Endothelial cell of umbilical vein (primary cell): ENCODE measurements around the gene CUL7. TPM values are rescaled to one million over a fixed set of nuclear protein-coding genes. Genes with fewer than 3 reads are reported as not detected.

Experiments used
- BruUV-seq: library from RNA; stranded (reverse); fragments of 400-500 nt; replicated peaks from 2 replicates; lab custom pipeline; 2021; lab: Mats Ljungman, UMichigan
- CTCF ChIA-PET: fragments of 300-600, 350-600 bp; sonication (Branson Sonifier 250); formaldehyde crosslinking; loops from one replicate; lab custom pipeline; 2021; ENCODE audit warnings: antibody characterized with exemption, inconsistent platforms; lab: Charles Lee
- POLR2A ChIA-PET: fragments of 300-600, 350-600 bp; sonication (Branson Sonifier 250); formaldehyde crosslinking; loops from one replicate; lab custom pipeline; 2021; ENCODE audit warnings: antibody characterized with exemption, inconsistent platforms; lab: Charles Lee
- DNase-seq: peaks from one replicate; pipeline ENCODE4 v3.0.0-alpha.2; 2011; ENCODE audit warnings: low read depth, low spot score
- FAIRE-seq: peaks from 2 replicates; lab custom pipeline; 2011; peaks lifted over from hg19 to GRCh38; lab: Jason Lieb, UNC
- H2AFZ ChIP-seq: 2 replicates; pipeline ENCODE4 v1.6.0; 2012; ENCODE audit warnings: low read depth, low read length, control low read depth, inconsistent platforms
- H3K27ac ChIP-seq: 2 replicates; pipeline ENCODE4 v1.5.1; 2011; ENCODE audit warnings: low read depth, mild to moderate bottlenecking, control low read depth, low read length, moderate library complexity; ENCODE audit not compliant: insufficient read depth
- H3K27me3 ChIP-seq, 2 experiments: 2 replicates each; pipeline versions ENCODE4 v1.6.0 to v1.6.1; 2011; ENCODE audit warnings: low read length in 2 of 2, mixed read lengths in 1 of 2; ENCODE audit not compliant: control insufficient read depth in 2 of 2, insufficient read depth in 2 of 2
- H3K36me3 ChIP-seq, 2 experiments: 2 replicates in 1 of 2; 3 replicates in 1 of 2; pipeline ENCODE4 v1.5.1; 2011; ENCODE audit warnings: low read length in 2 of 2, mild to moderate bottlenecking in 1 of 2, moderate library complexity in 1 of 2; ENCODE audit not compliant: control insufficient read depth in 2 of 2, insufficient read depth in 2 of 2; ENCODE audit errors: extremely low read depth in 1 of 2
- H3K4me1 ChIP-seq: 3 replicates; pipeline ENCODE4 v1.5.1; 2011; ENCODE audit warnings: mild to moderate bottlenecking, low read length; ENCODE audit not compliant: control insufficient read depth, insufficient read depth; ENCODE audit errors: extremely low read depth
- H3K4me2 ChIP-seq: 2 replicates; pipeline ENCODE4 v1.6.1; 2011; ENCODE audit warnings: low read length, control low read depth, mixed read lengths; ENCODE audit not compliant: insufficient read depth
- H3K4me3 ChIP-seq, 3 experiments: fragments of 200-600 bp in 1 of 3; sonication (generic), shearing (Covaris generic) in 1 of 3; replicated peaks in 1 of 3; 2 replicates each; pipeline ENCODE4 v1.5.1; 2011 to 2016; ENCODE audit warnings: control low read depth in 3 of 3, low read length in 3 of 3, mild to moderate bottlenecking in 2 of 3, inconsistent platforms in 1 of 3, low read depth in 1 of 3, moderate library complexity in 1 of 3; ENCODE audit not compliant: insufficient read depth in 1 of 3
- H3K79me2 ChIP-seq: 2 replicates; pipeline ENCODE4 v1.6.0; 2012; ENCODE audit warnings: low read length, inconsistent platforms; ENCODE audit not compliant: control insufficient read depth, insufficient read depth
- H3K9ac ChIP-seq: replicated peaks from 2 replicates; pipeline ENCODE3; 2011; ENCODE audit warnings: low read length, control low read depth; ENCODE audit not compliant: insufficient read depth; ENCODE audit errors: extremely low read depth
- H3K9me1 ChIP-seq: replicated peaks from 3 replicates; pipeline ENCODE4 v1.6.0; 2011; ENCODE audit warnings: mild to moderate bottlenecking, low read length; ENCODE audit not compliant: control insufficient read depth, insufficient read depth; ENCODE audit errors: extremely low read depth
- H3K9me3 ChIP-seq: replicated peaks from 2 replicates; pipeline ENCODE4 v1.5.1; 2012; ENCODE audit warnings: low read length, inconsistent platforms; ENCODE audit not compliant: control insufficient read depth, insufficient read depth
- H4K20me1 ChIP-seq: replicated peaks from 2 replicates; pipeline ENCODE3; 2011; ENCODE audit warnings: mild to moderate bottlenecking, low read length; ENCODE audit not compliant: control insufficient read depth, insufficient read depth; ENCODE audit errors: extremely low read depth
- CTCF ChIP-seq, 2 donors: IDR thresholded peaks; 1 replicate in 1 of 2; 2 replicates in 1 of 2; pipeline ENCODE4 v1.5.1; 2011; ENCODE audit warnings: low read length in 2 of 2, mild to moderate bottlenecking in 2 of 2, moderate library complexity in 2 of 2, control low read depth in 1 of 2, inconsistent platforms in 1 of 2, low read depth in 1 of 2; ENCODE audit not compliant: insufficient read depth in 1 of 2; ENCODE audit errors: extremely low read depth in 1 of 2
- EZH2 ChIP-seq: IDR thresholded peaks from 2 replicates; pipeline ENCODE4 v1.6.1; 2012; ENCODE audit warnings: borderline replicate concordance, low read depth, mild to moderate bottlenecking, moderate library complexity, low read length, inconsistent platforms; ENCODE audit not compliant: severe bottlenecking
- FOS ChIP-seq: IDR thresholded peaks from 2 replicates; pipeline ENCODE4 v1.6.1; 2011; ENCODE audit warnings: mild to moderate bottlenecking, low read length, moderate library complexity, borderline replicate concordance; ENCODE audit not compliant: insufficient read depth
- GATA2 ChIP-seq: IDR thresholded peaks from 2 replicates; pipeline ENCODE4 v1.7.0; 2011; ENCODE audit warnings: low read depth, mild to moderate bottlenecking, moderate library complexity, mixed read lengths, low read length; ENCODE audit not compliant: insufficient read length, insufficient read depth
- JUN ChIP-seq: IDR thresholded peaks from 2 replicates; pipeline ENCODE4 v1.6.1; 2011; ENCODE audit warnings: borderline replicate concordance, low read depth; ENCODE audit not compliant: insufficient read length, insufficient read depth
- MAX ChIP-seq: IDR thresholded peaks from 2 replicates; pipeline ENCODE4 v1.6.1; 2011; ENCODE audit not compliant: insufficient read depth, insufficient read length
- MYC ChIP-seq: IDR thresholded peaks from one replicate; pipeline ENCODE4 v1.6.1; 2011; ENCODE audit warnings: mild to moderate bottlenecking, low read depth, low read length
- POLR2A ChIP-seq: IDR thresholded peaks from 2 replicates; pipeline ENCODE4 v1.6.1; 2012; ENCODE audit warnings: low read depth, mild to moderate bottlenecking, control low read depth, low read length
- POLR2AphosphoS5 ChIP-seq: IDR thresholded peaks from 2 replicates; pipeline ENCODE4 v1.6.1; 2012; ENCODE audit warnings: low read depth, mild to moderate bottlenecking, control low read depth, low read length, moderate library complexity; ENCODE audit not compliant: insufficient read depth
- dilution Hi-C: fragments of 300-500 bp; cut with MboI; formaldehyde crosslinking; loops from one replicate; pipeline ENCODE4 v1.15.0; 2019; ENCODE audit warnings: low sequenced_read_pairs; ENCODE audit not compliant: extremely low pct_ligation_motif_present
- intact Hi-C: fragments of 100-400 bp; cut with micrococcal nuclease; formaldehyde crosslinking; loops from one replicate; pipeline ENCODE4 v1.10.0; 2022
- polyA plus RNA-seq, 4 experiments: library from polyadenylated mRNA; depleted of rRNA in 3 of 4; stranded (reverse) in 3 of 4; unstranded in 1 of 4; fragments of >200 nt; gene quantifications; 2 replicates each; pipeline versions ENCODE4 v1.2.1 to v1.2.3, GENCODE V29; 2011 to 2012; ENCODE audit warnings: missing spikeins in 1 of 4
- total RNA-seq: library from RNA; stranded (reverse); gene quantifications from 2 replicates; pipeline ENCODE4 v1.2.3, GENCODE V29; 2021

The CUL7 gene
- total and polyA plus RNA-seq, 2 donors (not counting 3 experiments of a cell fraction or from before 2014, with no cell fraction given): 29.4 to 33.7 TPM

GRCh38 chr6:43088654-43089056, 35.0 kb upstream of the CUL7 start:
- ChIA-PET CTCF (interaction anchor here (0.9 to 2.1 kb wide), 2 partner anchors 36 to 55 kb away, joined by 3 to 6 read pairs; no protein-coding TSS in a partner anchor), POLR2A (no interaction called here)
- BruUV-seq: no TSS peak
- Histone ChIP-seq H3K27ac (no peak overlapping the region), H4K20me1 (no peaks in the 10 kb centered on the region), H3K9me3 (no peaks in the 10 kb centered on the region), H3K4me2 (no peak overlapping the region), H3K4me3 (no peak overlapping the region), H3K27me3 (peaks cover 0 to 2% of the 10 kb centered on the region in 2 experiments), H3K36me3 (no peaks in the 10 kb centered on the region), H3K9me1 (no peaks in the 10 kb centered on the region), H2AFZ (no peak overlapping the region), H3K79me2 (no peaks in the 10 kb centered on the region), H3K9ac (no peak overlapping the region), H3K4me1 (peaks cover 7% of the 10 kb centered on the region)
- dilution Hi-C loops: no loop called here
- no peak for TF ChIP-seq MYC
- TF ChIP-seq POLR2A: no peak
- TF ChIP-seq GATA2: no peak
- TF ChIP-seq POLR2AphosphoS5: no peak
- TF ChIP-seq MAX: no peak
- TF ChIP-seq EZH2: no peak
- TF ChIP-seq FOS: no peak
- TF ChIP-seq JUN: no peak
- no peak for TF ChIP-seq CTCF (IDR thresholded peaks at IDR 0.05; ENCODE audit: extremely low read depth in 1 of 2, insufficient read depth in 1 of 2, low read depth in 1 of 2, low read length in 2 of 2)
- intact Hi-C loops: no loop called here
- DNase-seq: no peak
- no peak for FAIRE-seq
